GM23248 (cell line): Measurements from ENCODE around the gene SSR1. TPM values are rescaled to one million over a fixed set of nuclear protein-coding genes. Genes with fewer than 3 reads are reported as not detected.

Experiments used
- DNase-seq: peaks from one replicate; pipeline ENCODE4 v3.0.0-alpha.2; 2015
- H2AFZ ChIP-seq: fragments of 200-600 bp; sonication (generic); 2 replicates; pipeline ENCODE4 v1.6.1; 2016; ENCODE audit warnings: antibody characterized with exemption
- H3F3A ChIP-seq: fragments of 200-600 bp; sonication (generic); 2 replicates; pipeline ENCODE4 v1.6.1; 2016; ENCODE audit warnings: mild to moderate bottlenecking, antibody characterized with exemption, mixed run types; ENCODE audit not compliant: insufficient read depth
- H3K27ac ChIP-seq: fragments of 200-600 bp; sonication (generic); 2 replicates; pipeline ENCODE4 v1.5.1; 2016; ENCODE audit warnings: mild to moderate bottlenecking
- H3K27me3 ChIP-seq: fragments of 200-600 bp; sonication (generic); replicated peaks from 2 replicates; pipeline ENCODE4 v1.6.1; 2016; ENCODE audit warnings: mild to moderate bottlenecking; ENCODE audit not compliant: insufficient read depth
- H3K36me3 ChIP-seq: fragments of 200-600 bp; sonication (generic); 2 replicates; pipeline ENCODE4 v1.6.1; 2016; ENCODE audit warnings: low read depth, mild to moderate bottlenecking
- H3K4me1 ChIP-seq: fragments of 200-600 bp; sonication (generic); 2 replicates; pipeline ENCODE4 v1.6.1; 2016; ENCODE audit warnings: mild to moderate bottlenecking; ENCODE audit not compliant: insufficient read depth
- H3K4me2 ChIP-seq: fragments of 200-600 bp; sonication (generic); one replicate; pipeline ENCODE4 v1.6.1; 2016; ENCODE audit warnings: mild to moderate bottlenecking; ENCODE audit not compliant: unreplicated experiment
- H3K4me3 ChIP-seq: fragments of 200-600 bp; sonication (generic); 2 replicates; pipeline ENCODE4 v1.5.1; 2016; ENCODE audit warnings: mild to moderate bottlenecking
- H3K79me2 ChIP-seq: fragments of 200-600 bp; sonication (generic); 2 replicates; pipeline ENCODE4 v1.6.1; 2016; ENCODE audit warnings: mild to moderate bottlenecking; ENCODE audit not compliant: insufficient read depth
- H3K9ac ChIP-seq: fragments of 200-600 bp; sonication (generic); 2 replicates; pipeline ENCODE4 v1.6.1; 2016; ENCODE audit warnings: mild to moderate bottlenecking
- H3K9me2 ChIP-seq: fragments of 200-600 bp; sonication (generic); 2 replicates; pipeline ENCODE4 v1.6.1; 2016; ENCODE audit warnings: mixed run types, mild to moderate bottlenecking, moderate library complexity; ENCODE audit not compliant: insufficient read depth
- H3K9me3 ChIP-seq: fragments of 200-600 bp; sonication (generic); one replicate; pipeline ENCODE4 v1.6.1; 2017; ENCODE audit warnings: low read depth
- H4K20me1 ChIP-seq: fragments of 200-600 bp; sonication (generic); 2 replicates; pipeline ENCODE4 v1.6.0; 2016; ENCODE audit not compliant: insufficient read depth
- EZH2 ChIP-seq: fragments of 200-600 bp; sonication (generic); IDR thresholded peaks from 2 replicates; pipeline ENCODE4 v1.6.1; 2018; ENCODE audit warnings: antibody characterized with exemption, mild to moderate bottlenecking; ENCODE audit not compliant: insufficient read depth, poor library complexity, severe bottlenecking
- EZH2phosphoT487 ChIP-seq: fragments of 200-600 bp; sonication (generic); IDR thresholded peaks from 2 replicates; pipeline ENCODE4 v1.6.1; 2018; ENCODE audit warnings: antibody characterized with exemption, moderate library complexity, mild to moderate bottlenecking, low read depth; ENCODE audit not compliant: insufficient read depth
- WGBS, 2 experiments: methylation state at CpG; one replicate each; pipeline ENCODE4 v1.1.6; 2015 to 2017; ENCODE audit warnings: low lambda C conversion rate in 2 of 2, low coverage in 1 of 2; ENCODE audit errors: missing lambda C conversion rate in 2 of 2; 5-methylcytosine and 5-hydroxymethylcytosine counted together
- in situ Hi-C: fragments of 300-500 bp; cut with MboI; formaldehyde crosslinking; loops from 2 replicates; pipeline ENCODE4 v1.15.0; 2020
- polyA plus RNA-seq: library from polyadenylated mRNA; unstranded; fragments of >200 nt; fragmentation: Nextera tagmentation; extraction: Ambion mirVana; gene quantifications from 2 replicates; pipeline ENCODE4 v1.2.1, GENCODE V29; 2016
- total RNA-seq: library from RNA; depleted of rRNA; stranded (reverse); fragments of >200 nt; shearing (Covaris generic); gene quantifications from 2 replicates; pipeline ENCODE4 v1.2.3, GENCODE V29; 2014

The SSR1 gene
- total and polyA plus RNA-seq, 2 experiments from 2014 or later: 180 to 241 TPM

- no peak overlapping the region for H3K27ac ChIP-seq
- in situ Hi-C loops: no loop called here
Measured at GRCh38 chr6:7300926-7301325, 12.1 kb downstream of the SSR1 start.

GRCh38 chr6:7298113-7298512, 14.9 kb downstream of the SSR1 start:
- in situ Hi-C loops: no loop called here
- no peaks in the 10 kb centered on the region for H3K9me3 ChIP-seq
- DNase-seq: no peak
- no peak for TF ChIP-seq EZH2phosphoT487
- no peak for TF ChIP-seq EZH2
- H3K79me2 ChIP-seq: peaks cover 83% of the 10 kb centered on the region
- H3F3A ChIP-seq: peaks cover 24% of the 10 kb centered on the region; the same call in 1 of the 2 replicates
- no peaks in the 10 kb centered on the region for H3K9me2 ChIP-seq
- WGBS, 2 experiments: 96 to 98% methylated on average over 1 of the region's 1 CpG
- H3K27ac ChIP-seq: no peak overlapping the region
- no peak overlapping the region for H2AFZ ChIP-seq
- H3K9ac ChIP-seq: no peak overlapping the region
- H3K4me1 ChIP-seq: peaks cover 4% of the 10 kb centered on the region
- H3K4me3 ChIP-seq: no peak overlapping the region
- H4K20me1 ChIP-seq: no peaks in the 10 kb centered on the region
- no peaks in the 10 kb centered on the region for H3K27me3 ChIP-seq
- peaks cover 84% of the 10 kb centered on the region for H3K36me3 ChIP-seq
- H3K4me2 ChIP-seq: no peak overlapping the region

More at GRCh38 chr6:7300926-7301325, 12.1 kb downstream of the SSR1 start:
- H3K9me2 ChIP-seq: no peaks in the 10 kb centered on the region
- peaks cover 89% of the 10 kb centered on the region for H3K36me3 ChIP-seq
- no peak overlapping the region for H3K4me2 ChIP-seq
- TF ChIP-seq EZH2phosphoT487: no peak
- TF ChIP-seq EZH2: no peak
- H3F3A ChIP-seq: peaks cover 20% of the 10 kb centered on the region
- WGBS, 2 experiments: 89 to 93% methylated on average over 5 of the region's 5 CpGs
- H3K9me3 ChIP-seq: no peaks in the 10 kb centered on the region
- no peak overlapping the region for H2AFZ ChIP-seq
- no peak overlapping the region for H3K4me3 ChIP-seq
- H3K79me2 ChIP-seq: peaks cover 99% of the 10 kb centered on the region
- H3K27me3 ChIP-seq: no peaks in the 10 kb centered on the region
- H3K4me1 ChIP-seq: no peaks in the 10 kb centered on the region
- H3K9ac ChIP-seq: no peak overlapping the region
- H4K20me1 ChIP-seq: no peaks in the 10 kb centered on the region
- no peak for DNase-seq

GRCh38 chr6:7296602-7297001, 16.4 kb downstream of the SSR1 start:
- WGBS, 2 experiments: 99 to 100% methylated on average over 2 of the region's 2 CpGs
- in situ Hi-C loops: no loop called here

GRCh38 chr6:7295916-7296315, 17.1 kb downstream of the SSR1 start:
- Histone ChIP-seq H3K4me2 (no peak overlapping the region), H3F3A (peaks cover 21% of the 10 kb centered on the region; the same call in 1 of the 2 replicates), H3K9ac (no peak overlapping the region), H4K20me1 (no peaks in the 10 kb centered on the region), H3K9me3 (no peaks in the 10 kb centered on the region), H3K4me3 (no peak overlapping the region), H3K9me2 (no peaks in the 10 kb centered on the region), H3K79me2 (peaks cover 79% of the 10 kb centered on the region), H3K27me3 (no peaks in the 10 kb centered on the region), H2AFZ (no peak overlapping the region), H3K4me1 (peaks cover 14% of the 10 kb centered on the region), H3K36me3 (peaks cover 80% of the 10 kb centered on the region), H3K27ac (no peak overlapping the region)
- WGBS, 2 experiments: 79 to 82% methylated on average over 3 of the region's 3 CpGs
- TF ChIP-seq EZH2phosphoT487 (no peak), EZH2 (no peak)
- no peak for DNase-seq
- in situ Hi-C loops: no loop called here

More at GRCh38 chr6:7296602-7297001, 16.4 kb downstream of the SSR1 start:
- Histone ChIP-seq H4K20me1 (no peaks in the 10 kb centered on the region), H3K9me2 (no peaks in the 10 kb centered on the region), H3K27ac (no peak overlapping the region), H3K9me3 (no peaks in the 10 kb centered on the region), H3F3A (peaks cover 24% of the 10 kb centered on the region; the same call in 1 of the 2 replicates), H3K4me3 (no peak overlapping the region), H3K36me3 (peaks cover 80% of the 10 kb centered on the region), H3K9ac (no peak overlapping the region), H3K4me1 (peaks cover 14% of the 10 kb centered on the region), H3K4me2 (no peak overlapping the region), H3K79me2 (peaks cover 79% of the 10 kb centered on the region), H2AFZ (no peak overlapping the region), H3K27me3 (no peaks in the 10 kb centered on the region)
- TF ChIP-seq EZH2phosphoT487: no peak
- no peak for TF ChIP-seq EZH2
- no peak for DNase-seq
